ENCODE measurements around the gene NARS2.

NARS2 gene

GRCh38 chr11:78428773-78429172 lies 145.9 kb downstream of the NARS2 start:
- no peak for DNase-seq

GRCh38 chr11:78428266-78428636 lies 146.4 kb downstream of the NARS2 start:
- DNase-seq: no peak

- no peak for DNase-seq
These were observed 146.9 kb downstream of the NARS2 start for GRCh38 chr11:78427615-78428265.

- no peak for DNase-seq
These were observed 147.8 kb downstream of the NARS2 start for GRCh38 chr11:78426845-78427244.

- no peak for DNase-seq
These were observed 149.1 kb downstream of the NARS2 start for GRCh38 chr11:78425399-78426070.

- DNase-seq: no peak
These were observed 150.1 kb downstream of the NARS2 start for GRCh38 chr11:78424334-78425270.

- DNase-seq: no peak
These were observed 151.4 kb downstream of the NARS2 start for GRCh38 chr11:78423241-78423640.

GRCh38 chr11:78420796-78421209 lies 153.9 kb downstream of the NARS2 start:
- no peak for DNase-seq

GRCh38 chr11:78420255-78420764 lies 154.4 kb downstream of the NARS2 start:
- DNase-seq: no peak

- DNase-seq: no peak
These were observed 155.3 kb downstream of the NARS2 start for GRCh38 chr11:78419327-78419726.

GRCh38 chr11:78418584-78419211 lies 156.0 kb downstream of the NARS2 start:
- DNase-seq: no peak

- no peak for DNase-seq
These were observed 156.6 kb downstream of the NARS2 start for GRCh38 chr11:78417888-78418583.

GRCh38 chr11:78417175-78417887 lies 157.3 kb downstream of the NARS2 start, which contains the start of gene GAB2:
TSS of gene GAB2 (minus strand) at chr11:78417820. CDS start at chr11:78417720, 100 bp downstream.
- DNase-seq: no peak

- no peak for DNase-seq
These were observed 158.1 kb downstream of the NARS2 start for GRCh38 chr11:78416285-78417174.

GRCh38 chr11:78415338-78415737 lies 159.3 kb downstream of the NARS2 start:
- DNase-seq: no peak

GRCh38 chr11:78414321-78415051 lies 160.2 kb downstream of the NARS2 start:
- DNase-seq: no peak

GRCh38 chr11:78408619-78409018 lies 166.0 kb downstream of the NARS2 start:
- no peak for DNase-seq

- DNase-seq: no peak
These were observed 168.0 kb downstream of the NARS2 start for GRCh38 chr11:78406568-78407196.

GRCh38 chr11:78405805-78406204 lies 168.9 kb downstream of the NARS2 start:
- DNase-seq: no peak

Measured in NK-92 treated with Interleukin-12 subunit alpha and Interleukin-12 subunit beta, amount 100 ng/mL, for 24 hours (cell line).